Measurements from ENCODE around the gene FZD8.

- TF ChIP-seq, protein P1, sequence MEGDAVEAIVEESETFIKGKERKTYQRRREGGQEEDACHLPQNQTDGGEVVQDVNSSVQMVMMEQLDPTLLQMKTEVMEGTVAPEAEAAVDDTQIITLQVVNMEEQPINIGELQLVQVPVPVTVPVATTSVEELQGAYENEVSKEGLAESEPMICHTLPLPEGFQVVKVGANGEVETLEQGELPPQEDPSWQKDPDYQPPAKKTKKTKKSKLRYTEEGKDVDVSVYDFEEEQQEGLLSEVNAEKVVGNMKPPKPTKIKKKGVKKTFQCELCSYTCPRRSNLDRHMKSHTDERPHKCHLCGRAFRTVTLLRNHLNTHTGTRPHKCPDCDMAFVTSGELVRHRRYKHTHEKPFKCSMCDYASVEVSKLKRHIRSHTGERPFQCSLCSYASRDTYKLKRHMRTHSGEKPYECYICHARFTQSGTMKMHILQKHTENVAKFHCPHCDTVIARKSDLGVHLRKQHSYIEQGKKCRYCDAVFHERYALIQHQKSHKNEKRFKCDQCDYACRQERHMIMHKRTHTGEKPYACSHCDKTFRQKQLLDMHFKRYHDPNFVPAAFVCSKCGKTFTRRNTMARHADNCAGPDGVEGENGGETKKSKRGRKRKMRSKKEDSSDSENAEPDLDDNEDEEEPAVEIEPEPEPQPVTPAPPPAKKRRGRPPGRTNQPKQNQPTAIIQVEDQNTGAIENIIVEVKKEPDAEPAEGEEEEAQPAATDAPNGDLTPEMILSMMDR (IDR thresholded peaks at IDR 0.05): no peak
- TF ChIP-seq POLR2A (IDR thresholded peaks at IDR 0.05): no peak
- no peak for TF ChIP-seq EP300 (IDR thresholded peaks at IDR 0.05)
- TF ChIP-seq POLR2AphosphoS5 (IDR thresholded peaks at IDR 0.05): no peak
Measured at GRCh38 chr10:35657621-35658020, 15.5 kb upstream of the FZD8 start.
